ENCODE measurements around the gene AGBL1.

The AGBL1 gene

DNA sequence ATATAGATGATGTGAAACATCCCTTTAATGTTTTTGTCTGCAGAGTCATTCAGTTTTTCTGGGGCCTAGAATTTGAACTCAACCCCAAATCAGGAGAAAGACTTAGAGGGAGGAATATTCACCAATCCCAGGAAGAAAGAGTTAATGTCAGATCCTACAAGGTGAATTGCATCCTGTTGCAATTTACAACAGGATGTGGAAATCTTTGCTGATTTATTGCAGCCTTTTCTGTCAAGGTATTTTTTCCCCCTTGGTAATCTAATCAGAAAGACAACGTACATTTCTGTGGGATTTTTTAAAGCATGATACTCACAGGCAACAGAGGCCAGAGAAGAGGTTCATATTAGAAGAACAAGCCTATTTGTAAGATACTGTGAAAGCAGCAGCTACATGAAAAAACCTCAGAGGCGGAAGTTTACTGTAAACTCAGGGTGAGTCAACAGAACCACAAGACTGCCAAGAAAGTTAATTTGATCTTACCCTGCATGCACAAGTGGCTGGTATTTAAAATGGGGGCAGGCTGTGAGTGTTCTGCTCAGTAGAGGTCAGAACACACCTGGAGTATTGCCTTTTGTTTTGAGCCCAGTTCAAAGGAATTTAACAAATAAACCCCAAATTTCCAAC, 531.9 kb downstream of the AGBL1 start:
- no peak for DNase-seq

DNA sequence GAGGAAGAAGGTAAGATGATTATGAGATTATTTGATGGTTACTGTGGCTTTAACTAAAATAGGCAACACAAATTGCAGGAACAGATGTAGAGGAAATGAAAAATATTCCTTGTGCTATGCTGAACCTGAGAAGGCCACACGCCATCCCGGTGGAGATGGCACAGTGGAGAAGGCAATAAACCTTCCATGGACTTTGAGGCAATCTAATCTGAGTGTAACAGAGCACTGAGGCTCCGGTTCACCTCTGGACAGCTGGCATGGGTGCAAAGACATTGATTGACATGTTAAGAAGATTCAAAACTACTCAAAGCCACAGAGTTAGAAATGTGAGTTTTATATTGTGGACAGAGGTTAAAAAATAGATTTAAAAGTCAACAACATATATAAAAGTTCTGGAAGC, 535.7 kb downstream of the AGBL1 start:
- DNase-seq: no peak

DNA sequence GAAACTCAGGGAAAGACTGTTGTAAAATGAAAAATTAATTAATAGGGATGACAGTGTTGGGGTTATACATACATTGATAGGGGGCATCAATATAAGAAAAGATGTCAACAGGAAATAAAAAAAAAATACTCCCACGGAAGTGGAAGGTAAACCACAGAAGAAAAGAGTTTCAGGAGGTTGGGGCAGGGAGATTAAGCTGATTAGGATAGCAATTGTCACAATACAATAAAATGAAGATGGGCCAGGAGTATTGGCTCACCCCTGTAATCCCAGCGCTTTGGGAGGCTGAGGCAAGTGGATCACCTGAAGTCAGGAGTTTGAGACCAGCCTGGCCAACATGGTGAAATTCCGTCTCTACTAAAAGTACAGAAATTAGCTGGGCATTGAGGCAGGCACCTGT, 536.1 kb downstream of the AGBL1 start:
- no peak for DNase-seq

- DNase-seq: no peak
Observed at GRCh38 chr15:86616771-86617170, 537.1 kb downstream of the AGBL1 start.

DNA sequence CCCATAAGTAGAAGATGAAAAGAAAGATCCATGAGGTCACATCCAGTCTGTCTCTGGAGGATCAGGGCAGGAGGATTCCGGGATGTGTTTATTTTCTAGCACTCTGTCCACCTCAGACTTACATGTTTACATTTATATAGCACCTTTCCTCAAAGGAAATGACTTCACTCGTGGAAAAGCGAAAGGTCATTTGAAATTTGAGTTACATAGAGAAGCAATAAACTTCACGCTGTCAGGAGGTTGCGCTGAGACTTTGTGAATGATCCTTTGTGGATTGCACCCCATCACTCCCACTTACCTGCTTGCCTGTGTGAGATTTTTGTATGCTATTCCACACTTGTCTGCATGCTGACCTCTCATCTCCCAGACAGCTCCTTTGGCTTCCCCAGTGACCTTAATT, 540.5 kb downstream of the AGBL1 start:
- no peak for DNase-seq

DNA sequence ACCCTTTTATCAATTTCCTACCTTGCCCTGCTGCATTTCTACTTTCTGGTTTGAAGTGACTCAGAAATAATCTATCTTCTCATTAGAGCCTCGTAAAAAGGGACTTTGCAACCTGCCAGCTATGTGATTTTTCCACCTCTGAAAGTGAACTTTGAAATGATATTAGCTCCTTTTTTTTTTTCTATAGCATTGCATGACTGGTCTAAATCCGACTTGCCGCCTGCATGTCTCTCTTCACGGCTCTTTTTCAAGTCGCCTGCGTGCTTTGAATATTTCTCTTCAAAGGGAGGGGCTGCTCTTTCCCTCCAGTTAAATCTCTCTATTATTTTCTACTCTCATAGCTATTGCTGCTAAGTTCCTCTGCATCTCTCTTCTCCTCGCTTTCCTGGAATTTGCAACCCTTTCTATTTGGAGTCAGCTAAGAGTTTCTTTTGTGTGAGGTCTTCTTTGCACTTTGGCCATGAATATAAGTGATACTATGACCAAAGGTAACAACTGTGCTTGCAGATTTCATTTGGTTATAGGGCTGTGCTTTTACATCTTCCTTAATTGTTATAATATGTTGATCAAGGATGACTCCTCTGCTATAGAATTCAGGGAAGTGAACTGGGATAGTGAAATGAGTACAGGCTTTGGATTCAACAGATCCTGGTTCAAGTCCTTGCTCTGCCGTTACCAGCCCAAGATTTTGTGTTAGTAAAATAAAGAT, 541.1 kb downstream of the AGBL1 start:
- DNase-seq: no peak

DNA sequence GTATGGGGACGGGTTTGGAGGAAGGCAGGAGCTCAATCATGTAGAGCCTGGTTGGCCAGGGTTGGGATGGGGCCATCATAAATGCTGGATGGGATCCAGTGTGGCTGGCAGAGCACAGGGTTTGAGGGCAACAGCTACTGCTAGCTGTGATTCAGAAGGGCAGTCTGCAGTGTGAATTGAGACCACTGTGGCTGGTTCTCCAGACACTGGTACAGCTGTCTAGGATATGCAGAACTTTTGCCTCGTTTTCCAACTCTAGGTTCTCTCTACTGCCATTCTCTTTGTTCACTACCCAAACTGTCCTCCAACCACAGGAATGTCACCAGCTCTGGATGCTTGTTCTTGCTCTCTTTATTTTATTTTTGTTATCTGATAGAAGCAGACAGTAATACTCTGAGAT, 543.6 kb downstream of the AGBL1 start:
- DNase-seq: no peak

DNA sequence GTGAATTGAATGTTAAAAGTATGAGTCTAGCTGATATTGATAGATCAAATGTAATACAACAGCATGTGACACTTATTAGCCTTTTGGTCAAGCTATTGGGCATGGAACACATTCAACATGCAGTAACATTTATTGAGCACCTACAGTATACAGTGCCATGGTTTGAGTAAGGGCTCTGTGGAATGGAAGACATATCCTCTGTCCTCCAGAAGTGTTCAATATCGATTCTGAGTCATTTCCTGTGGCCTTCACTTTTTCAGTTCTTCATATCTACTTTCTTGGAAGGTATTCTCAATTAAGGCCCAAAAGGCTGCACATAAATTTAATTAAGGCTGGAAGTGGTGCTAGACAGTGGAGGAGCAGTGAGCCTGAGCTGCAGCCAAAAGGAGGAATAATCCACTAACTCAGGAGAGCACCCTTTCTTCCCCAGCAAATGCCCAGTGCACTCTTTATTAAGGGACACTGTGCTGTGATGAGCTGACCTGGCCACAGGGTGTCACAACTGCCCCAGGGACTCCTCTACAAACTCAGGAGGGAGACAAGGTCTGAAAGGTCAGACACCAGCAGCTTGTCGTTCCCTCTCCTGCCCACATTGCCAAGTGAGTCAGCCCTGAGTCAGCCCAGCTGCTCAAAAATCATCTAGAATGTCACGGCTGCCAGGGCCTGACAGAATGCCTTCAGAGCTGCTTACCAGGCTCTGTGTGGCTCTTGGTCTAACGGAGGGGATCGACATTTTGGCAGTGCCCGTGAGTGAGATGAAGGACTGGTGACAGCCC, 544.8 kb downstream of the AGBL1 start:
- peak; percentile 23 for DNase-seq

DNA sequence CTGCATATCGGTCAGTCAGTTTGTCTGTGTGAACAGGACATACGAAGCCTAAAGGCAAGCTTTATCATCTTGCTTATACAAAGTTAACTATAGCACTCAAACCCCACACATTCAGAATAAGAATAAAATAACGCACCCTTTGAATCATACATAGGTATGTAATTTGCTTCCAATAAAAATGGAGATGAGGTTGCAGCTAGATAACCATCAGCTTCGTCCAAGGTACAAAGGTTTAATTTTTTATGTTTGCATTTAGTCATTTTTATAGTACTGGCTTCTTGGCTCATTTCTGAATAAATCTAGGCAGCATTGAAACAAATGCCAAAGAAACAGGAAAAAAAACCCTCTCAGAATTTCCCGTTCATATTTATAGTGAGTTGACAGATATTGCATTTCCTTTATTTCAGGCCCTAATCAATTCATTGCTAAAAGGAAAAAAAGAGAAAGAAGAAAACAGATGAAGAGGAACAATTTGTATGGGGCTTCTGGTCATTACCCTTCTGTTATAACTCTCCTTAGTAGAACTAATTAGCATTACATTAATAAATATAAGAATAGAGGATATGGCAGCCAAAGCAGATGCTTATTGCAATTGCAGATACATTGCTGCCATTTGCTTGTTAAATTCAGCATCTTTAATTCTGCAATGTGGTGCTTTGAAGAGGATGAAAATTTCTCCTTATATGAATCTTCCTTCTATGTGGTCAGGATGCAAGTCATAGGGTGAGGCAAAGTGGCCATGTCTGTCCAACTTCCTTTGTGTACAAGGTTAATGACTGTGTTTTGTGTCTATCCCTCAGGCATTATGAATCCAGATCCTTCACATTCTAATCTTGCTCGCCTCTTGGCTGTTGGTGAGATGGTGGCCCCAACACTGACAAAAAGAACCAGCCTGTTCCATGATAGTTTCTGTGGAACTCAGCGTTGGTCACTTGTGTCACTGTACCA, 550.0 kb downstream of the AGBL1 start:
- DNase-seq: no peak

- no peak for DNase-seq
Observed at GRCh38 chr15:86630946-86631345, 551.3 kb downstream of the AGBL1 start.

GRCh38 chr15:86634146-86634545, 554.5 kb downstream of the AGBL1 start:
- DNase-seq: no peak

GRCh38 chr15:86634992-86635638, 555.4 kb downstream of the AGBL1 start:
- no peak for DNase-seq

DNA sequence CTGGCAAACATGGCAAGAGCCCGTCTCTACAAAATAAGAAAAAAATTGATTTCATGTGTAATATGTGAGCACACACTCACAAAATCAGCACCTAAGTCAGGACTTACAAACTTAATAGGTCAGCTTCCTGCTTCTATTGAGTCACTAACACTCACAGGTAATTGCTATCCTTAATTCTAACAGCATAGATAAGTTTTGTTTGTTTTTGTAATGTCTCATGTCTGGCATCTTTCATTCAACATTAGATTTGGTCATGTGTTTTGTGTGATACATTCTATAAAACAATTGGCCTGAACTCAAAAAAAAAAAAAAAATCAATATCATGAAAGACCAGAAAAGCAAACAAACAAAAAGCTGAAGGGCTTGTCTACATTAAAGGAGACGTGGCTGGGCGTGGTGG, 564.7 kb downstream of the AGBL1 start:
- DNase-seq: peak; percentile 4

DNA sequence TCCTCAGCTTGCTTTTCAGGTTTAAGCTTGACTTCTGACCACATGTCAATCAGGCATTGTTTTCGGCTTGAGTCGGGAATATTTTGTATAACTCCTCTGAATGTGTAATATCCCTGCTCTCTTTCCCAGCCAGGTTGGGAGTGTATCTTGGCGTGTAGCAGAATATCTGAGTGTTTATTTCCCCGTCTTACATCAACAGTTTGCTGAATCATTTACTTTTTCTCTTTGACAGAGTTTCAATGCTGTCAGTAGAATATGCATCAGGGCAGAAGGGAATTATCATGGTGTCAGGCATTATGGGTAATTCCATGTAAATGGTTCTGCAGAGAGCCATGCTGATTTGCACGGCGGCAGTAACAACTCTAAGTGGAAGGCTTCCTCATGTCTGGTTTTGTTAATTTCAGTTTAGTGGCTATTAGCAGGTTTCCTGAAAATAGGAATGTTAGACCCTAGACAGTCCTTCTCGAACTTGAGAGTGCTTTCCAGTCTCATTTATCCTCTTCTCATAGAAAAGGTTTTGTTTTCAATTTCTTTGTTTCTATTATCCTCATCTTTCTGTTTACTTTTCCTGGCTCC, 566.3 kb downstream of the AGBL1 start:
- peak; percentile 70 for DNase-seq

- DNase-seq: no peak
Observed at GRCh38 chr15:86647810-86648440, 568.3 kb downstream of the AGBL1 start.

DNA sequence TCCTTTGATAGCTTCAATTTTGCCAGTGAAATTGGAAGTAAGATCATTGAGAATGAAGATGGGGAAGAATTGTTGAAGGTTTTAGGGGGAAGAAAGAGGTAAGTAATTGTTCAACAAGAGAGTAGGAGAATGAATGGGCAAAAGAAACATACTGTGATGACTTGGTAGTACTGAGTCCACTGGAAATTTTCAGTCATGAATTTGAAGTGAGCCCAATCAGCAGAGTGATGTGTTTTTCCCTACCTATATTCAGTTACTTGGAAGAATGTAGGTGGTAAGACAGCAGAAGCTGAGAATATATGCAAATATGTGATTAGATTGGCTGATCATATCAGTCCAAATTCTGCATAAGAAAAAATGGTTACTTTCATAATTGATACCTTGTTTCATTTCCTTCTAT, 569.6 kb downstream of the AGBL1 start:
- DNase-seq: no peak

- no peak for DNase-seq
Observed at GRCh38 chr15:86650094-86650493, 570.4 kb downstream of the AGBL1 start.

DNA sequence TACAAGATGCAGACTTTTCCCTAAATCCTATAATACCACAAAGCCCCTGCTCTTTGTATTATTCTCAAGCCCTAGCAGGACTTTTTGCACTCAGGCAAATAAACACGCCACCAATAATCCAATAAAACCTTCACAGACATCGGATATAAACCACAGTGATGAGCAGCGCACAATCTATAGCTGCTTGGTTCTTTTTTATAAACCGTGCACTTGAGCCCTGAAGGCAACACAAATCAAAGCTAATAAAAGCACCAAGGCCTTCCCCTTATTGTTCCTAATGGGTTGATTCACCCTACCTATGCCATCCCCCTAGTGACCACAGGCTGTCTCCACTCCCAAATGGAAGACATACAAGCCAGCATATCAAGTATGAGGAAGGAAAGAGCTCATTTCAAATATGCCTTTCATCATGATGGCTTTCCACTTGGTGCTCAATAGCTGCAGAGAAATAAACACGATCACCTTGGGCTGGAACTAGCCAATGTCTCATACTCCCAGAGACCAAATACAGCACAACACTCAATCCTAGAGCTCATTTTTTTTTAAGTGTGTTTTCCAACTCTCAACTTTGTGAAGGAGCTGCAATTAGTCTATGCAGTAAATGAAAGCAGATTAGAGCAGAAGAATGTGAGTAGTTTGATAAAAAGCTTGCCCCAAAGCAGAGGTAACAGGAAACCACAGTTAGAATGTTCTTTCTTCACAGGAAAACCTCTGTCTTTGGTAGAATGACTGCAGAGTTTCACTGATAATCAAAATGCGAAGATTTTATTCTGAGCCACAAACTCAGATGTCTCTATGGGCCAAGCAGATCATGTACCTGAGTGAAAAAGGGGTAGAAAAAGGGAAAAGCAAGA, 573.9 kb downstream of the AGBL1 start:
- no peak for DNase-seq

DNA sequence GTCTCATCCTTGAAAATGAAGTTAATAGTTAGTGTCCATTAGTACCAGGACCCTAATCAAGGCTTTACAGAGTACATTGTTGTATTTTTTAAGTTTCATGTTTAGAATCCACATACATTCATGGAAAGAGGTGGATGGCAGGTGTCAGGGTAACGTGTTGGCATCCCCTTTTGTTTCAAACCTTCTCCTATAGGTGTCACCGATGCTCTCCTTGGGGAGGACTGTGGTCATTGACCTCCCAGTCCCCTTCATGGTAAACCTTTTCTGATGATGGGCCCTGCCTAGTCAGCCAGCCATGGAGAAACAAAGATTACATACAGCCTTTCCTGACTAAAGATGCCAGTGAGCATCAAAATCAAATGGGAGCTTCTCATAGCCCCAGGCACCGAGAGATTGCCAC, 574.8 kb downstream of the AGBL1 start:
- no peak for DNase-seq

GRCh38 chr15:86657305-86657704, 577.6 kb downstream of the AGBL1 start:
- no peak for DNase-seq
